Measurements from ENCODE around the gene AKR1C1.
"Not testable (repeated sequence)": the region's sequence is repeated elsewhere in the genome, so short reads cannot be mapped to it uniquely, and the experiment has no call there.

The AKR1C1 gene

GRCh38 chr10:4967189-4967588, 4.0 kb downstream of the AKR1C1 start:
- H3K4me3 ChIP-seq (ENCODE audit: low read length in 2 of 2); H3K36me3 ChIP-seq (ENCODE audit: control insufficient read depth in 2 of 2, insufficient read depth in 2 of 2, low read length in 2 of 2); H3K27ac ChIP-seq (ENCODE audit: low read depth in 2 of 2, low read length in 2 of 2); H3K27me3 ChIP-seq (ENCODE audit: control insufficient read depth in 2 of 2, insufficient read depth in 2 of 2, low read length in 2 of 2); H3K9ac ChIP-seq (ENCODE audit: low read depth in 1 of 2, low read length in 2 of 2); H3K4me1 ChIP-seq (ENCODE audit: control insufficient read depth in 2 of 2, insufficient read depth in 2 of 2, low read length in 2 of 2); H3K9me3 ChIP-seq (ENCODE audit: control insufficient read depth in 2 of 2, low read length in 2 of 2): not testable (repeated sequence)

GRCh38 chr10:4969289-4969688, 6.1 kb downstream of the AKR1C1 start:
- H3K9me3 ChIP-seq (ENCODE audit: control insufficient read depth in 2 of 2, low read length in 2 of 2); H3K4me1 ChIP-seq (ENCODE audit: control insufficient read depth in 2 of 2, insufficient read depth in 2 of 2, low read length in 2 of 2); H3K27ac ChIP-seq (ENCODE audit: low read depth in 2 of 2, low read length in 2 of 2); H3K27me3 ChIP-seq (ENCODE audit: control insufficient read depth in 2 of 2, insufficient read depth in 2 of 2, low read length in 2 of 2); H3K4me3 ChIP-seq (ENCODE audit: low read length in 2 of 2); H3K36me3 ChIP-seq (ENCODE audit: control insufficient read depth in 2 of 2, insufficient read depth in 2 of 2, low read length in 2 of 2); H3K9ac ChIP-seq (ENCODE audit: low read depth in 1 of 2, low read length in 2 of 2): not testable (repeated sequence)

GRCh38 chr10:4970362-4970761, 7.1 kb downstream of the AKR1C1 start:
- not testable (repeated sequence) for H3K4me1 ChIP-seq (ENCODE audit: control insufficient read depth in 2 of 2, insufficient read depth in 2 of 2, low read length in 2 of 2); H3K27ac ChIP-seq (ENCODE audit: low read depth in 2 of 2, low read length in 2 of 2); H3K9me3 ChIP-seq (ENCODE audit: control insufficient read depth in 2 of 2, low read length in 2 of 2); H3K4me3 ChIP-seq (ENCODE audit: low read length in 2 of 2); H3K9ac ChIP-seq (ENCODE audit: low read depth in 1 of 2, low read length in 2 of 2); H3K36me3 ChIP-seq (ENCODE audit: control insufficient read depth in 2 of 2, insufficient read depth in 2 of 2, low read length in 2 of 2); H3K27me3 ChIP-seq (ENCODE audit: control insufficient read depth in 2 of 2, insufficient read depth in 2 of 2, low read length in 2 of 2)

GRCh38 chr10:4972369-4973142, 9.3 kb downstream of the AKR1C1 start:
- H3K27ac ChIP-seq (ENCODE audit: low read depth in 2 of 2, low read length in 2 of 2); H3K9ac ChIP-seq (ENCODE audit: low read depth in 1 of 2, low read length in 2 of 2); H3K27me3 ChIP-seq (ENCODE audit: control insufficient read depth in 2 of 2, insufficient read depth in 2 of 2, low read length in 2 of 2); H3K36me3 ChIP-seq (ENCODE audit: control insufficient read depth in 2 of 2, insufficient read depth in 2 of 2, low read length in 2 of 2); H3K4me3 ChIP-seq (ENCODE audit: low read length in 2 of 2); H3K9me3 ChIP-seq (ENCODE audit: control insufficient read depth in 2 of 2, low read length in 2 of 2); H3K4me1 ChIP-seq (ENCODE audit: control insufficient read depth in 2 of 2, insufficient read depth in 2 of 2, low read length in 2 of 2): not testable (repeated sequence)

- not testable (repeated sequence) for H3K27me3 ChIP-seq (ENCODE audit: control insufficient read depth in 2 of 2, insufficient read depth in 2 of 2, low read length in 2 of 2); H3K36me3 ChIP-seq (ENCODE audit: control insufficient read depth in 2 of 2, insufficient read depth in 2 of 2, low read length in 2 of 2); H3K27ac ChIP-seq (ENCODE audit: low read depth in 2 of 2, low read length in 2 of 2); H3K4me3 ChIP-seq (ENCODE audit: low read length in 2 of 2); H3K9me3 ChIP-seq (ENCODE audit: control insufficient read depth in 2 of 2, low read length in 2 of 2); H3K9ac ChIP-seq (ENCODE audit: low read depth in 1 of 2, low read length in 2 of 2); H3K4me1 ChIP-seq (ENCODE audit: control insufficient read depth in 2 of 2, insufficient read depth in 2 of 2, low read length in 2 of 2)
Observed at GRCh38 chr10:4973294-4973693, 10.1 kb downstream of the AKR1C1 start.

- H3K4me1 ChIP-seq (ENCODE audit: control insufficient read depth in 2 of 2, insufficient read depth in 2 of 2, low read length in 2 of 2); H3K27me3 ChIP-seq (ENCODE audit: control insufficient read depth in 2 of 2, insufficient read depth in 2 of 2, low read length in 2 of 2); H3K9me3 ChIP-seq (ENCODE audit: control insufficient read depth in 2 of 2, low read length in 2 of 2); H3K36me3 ChIP-seq (ENCODE audit: control insufficient read depth in 2 of 2, insufficient read depth in 2 of 2, low read length in 2 of 2); H3K27ac ChIP-seq (ENCODE audit: low read depth in 2 of 2, low read length in 2 of 2); H3K4me3 ChIP-seq (ENCODE audit: low read length in 2 of 2); H3K9ac ChIP-seq (ENCODE audit: low read depth in 1 of 2, low read length in 2 of 2): not testable (repeated sequence)
Observed at GRCh38 chr10:4974400-4974799, 11.2 kb downstream of the AKR1C1 start.

GRCh38 chr10:4977025-4977424, 13.8 kb downstream of the AKR1C1 start:
- peaks cover 4 to 9% of the 10 kb centered on the region in 2 donors for H3K4me1 ChIP-seq (ENCODE audit: control insufficient read depth in 2 of 2, insufficient read depth in 2 of 2, low read length in 2 of 2)
- H3K27me3 ChIP-seq (ENCODE audit: control insufficient read depth in 2 of 2, insufficient read depth in 2 of 2, low read length in 2 of 2), result no peaks in the 10 kb centered on the region
- H3K9me3 ChIP-seq (ENCODE audit: control insufficient read depth in 2 of 2, low read length in 2 of 2), result no peaks in the 10 kb centered on the region
- H3K9ac ChIP-seq (ENCODE audit: low read depth in 1 of 2, low read length in 2 of 2), result no peak overlapping the region
- H3K27ac ChIP-seq (ENCODE audit: low read depth in 2 of 2, low read length in 2 of 2), result no peak overlapping the region
- H3K36me3 ChIP-seq (ENCODE audit: control insufficient read depth in 2 of 2, insufficient read depth in 2 of 2, low read length in 2 of 2), result no peaks in the 10 kb centered on the region
- no peak overlapping the region for H3K4me3 ChIP-seq (ENCODE audit: low read length in 2 of 2)

- Histone ChIP-seq H3K27me3 (ENCODE audit: control insufficient read depth in 2 of 2, insufficient read depth in 2 of 2, low read length in 2 of 2) (no peaks in the 10 kb centered on the region), H3K4me3 (ENCODE audit: low read length in 2 of 2) (no peak overlapping the region), H3K9me3 (ENCODE audit: control insufficient read depth in 2 of 2, low read length in 2 of 2) (no peaks in the 10 kb centered on the region), H3K9ac (ENCODE audit: low read depth in 1 of 2, low read length in 2 of 2) (no peak overlapping the region), H3K27ac (ENCODE audit: low read depth in 2 of 2, low read length in 2 of 2) (no peak overlapping the region), H3K36me3 (ENCODE audit: control insufficient read depth in 2 of 2, insufficient read depth in 2 of 2, low read length in 2 of 2) (no peaks in the 10 kb centered on the region), H3K4me1 (ENCODE audit: control insufficient read depth in 2 of 2, insufficient read depth in 2 of 2, low read length in 2 of 2) (peaks cover 4 to 14% of the 10 kb centered on the region in 2 donors)
Observed at GRCh38 chr10:4978870-4979269, 15.7 kb downstream of the AKR1C1 start.

GRCh38 chr10:4980793-4981192, 17.6 kb downstream of the AKR1C1 start:
- Histone ChIP-seq H3K36me3 (ENCODE audit: control insufficient read depth in 2 of 2, insufficient read depth in 2 of 2, low read length in 2 of 2) (no peaks in the 10 kb centered on the region), H3K4me3 (ENCODE audit: low read length in 2 of 2) (no peak overlapping the region), H3K9me3 (ENCODE audit: control insufficient read depth in 2 of 2, low read length in 2 of 2) (no peaks in the 10 kb centered on the region), H3K4me1 (ENCODE audit: control insufficient read depth in 2 of 2, insufficient read depth in 2 of 2, low read length in 2 of 2) (peaks cover 4 to 14% of the 10 kb centered on the region in 2 donors), H3K27ac (ENCODE audit: low read depth in 2 of 2, low read length in 2 of 2) (no peak overlapping the region), H3K9ac (ENCODE audit: low read depth in 1 of 2, low read length in 2 of 2) (no peak overlapping the region), H3K27me3 (ENCODE audit: control insufficient read depth in 2 of 2, insufficient read depth in 2 of 2, low read length in 2 of 2) (no peaks in the 10 kb centered on the region)

GRCh38 chr10:4981722-4982471, 18.7 kb downstream of the AKR1C1 start:
- H3K4me3 ChIP-seq (ENCODE audit: low read length in 2 of 2), result peak overlapping the region in 1 of 2 donors; percentile 50
- no peaks in the 10 kb centered on the region for H3K27me3 ChIP-seq (ENCODE audit: control insufficient read depth in 2 of 2, insufficient read depth in 2 of 2, low read length in 2 of 2)
- H3K9me3 ChIP-seq (ENCODE audit: control insufficient read depth in 2 of 2, low read length in 2 of 2), result no peaks in the 10 kb centered on the region
- H3K36me3 ChIP-seq (ENCODE audit: control insufficient read depth in 2 of 2, insufficient read depth in 2 of 2, low read length in 2 of 2), result no peaks in the 10 kb centered on the region
- peak overlapping the region in 1 of 2 donors; percentile 60 for H3K27ac ChIP-seq (ENCODE audit: low read depth in 2 of 2, low read length in 2 of 2)
- H3K9ac ChIP-seq (ENCODE audit: low read depth in 1 of 2, low read length in 2 of 2), result peak overlapping the region in 1 of 2 donors; percentile 47
- H3K4me1 ChIP-seq (ENCODE audit: control insufficient read depth in 2 of 2, insufficient read depth in 2 of 2, low read length in 2 of 2), result peaks cover 4 to 14% of the 10 kb centered on the region in 2 donors
